ENCODE data around the gene SERGEF.

- TF ChIP-seq CTCF (IDR thresholded peaks at IDR 0.05; ENCODE audit: insufficient read depth, low read depth, low read length) (no peak), EZH2 (IDR thresholded peaks at IDR 0.05; ENCODE audit: insufficient read depth, low read length) (no peak)
Measured at GRCh38 chr11:18013790-18014507, 1.1 kb upstream of the SERGEF start.

Data from astrocyte (in vitro differentiated cells and primary cell).